Measurements from ENCODE around the gene GRWD1.

DNA sequence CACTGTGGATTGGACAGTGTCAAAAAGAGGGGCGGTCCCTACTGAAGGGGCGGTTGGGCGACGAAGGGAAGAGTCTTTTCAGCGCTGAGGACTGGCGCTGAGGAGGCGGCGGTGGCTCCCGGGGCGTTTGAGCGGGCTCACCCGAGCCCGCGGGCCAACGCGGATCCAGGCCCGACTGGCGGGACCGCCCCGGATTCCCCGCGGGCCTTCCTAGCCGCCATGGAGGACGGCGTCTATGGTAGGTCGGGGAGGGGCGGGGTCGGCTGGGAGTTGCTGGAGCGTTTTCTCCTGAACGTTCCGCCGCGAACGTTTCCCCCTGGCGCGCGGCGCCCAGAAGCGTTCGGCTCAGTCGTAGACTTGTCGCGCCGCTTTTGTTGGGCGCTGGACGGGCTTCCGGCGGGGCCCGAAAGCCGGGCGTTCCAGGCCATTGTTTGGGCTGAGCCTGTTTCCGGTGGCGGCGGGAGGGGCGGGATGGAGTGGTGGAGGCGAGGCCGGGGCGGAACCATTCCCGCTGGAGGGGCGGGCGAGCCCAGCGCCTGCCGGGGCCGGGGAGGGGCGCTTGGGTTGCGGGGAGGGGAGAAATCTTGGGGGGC, 23.6 kb downstream of the GRWD1 start, which contains the start of gene CYTH2:
- TF ChIP-seq, protein P1, sequence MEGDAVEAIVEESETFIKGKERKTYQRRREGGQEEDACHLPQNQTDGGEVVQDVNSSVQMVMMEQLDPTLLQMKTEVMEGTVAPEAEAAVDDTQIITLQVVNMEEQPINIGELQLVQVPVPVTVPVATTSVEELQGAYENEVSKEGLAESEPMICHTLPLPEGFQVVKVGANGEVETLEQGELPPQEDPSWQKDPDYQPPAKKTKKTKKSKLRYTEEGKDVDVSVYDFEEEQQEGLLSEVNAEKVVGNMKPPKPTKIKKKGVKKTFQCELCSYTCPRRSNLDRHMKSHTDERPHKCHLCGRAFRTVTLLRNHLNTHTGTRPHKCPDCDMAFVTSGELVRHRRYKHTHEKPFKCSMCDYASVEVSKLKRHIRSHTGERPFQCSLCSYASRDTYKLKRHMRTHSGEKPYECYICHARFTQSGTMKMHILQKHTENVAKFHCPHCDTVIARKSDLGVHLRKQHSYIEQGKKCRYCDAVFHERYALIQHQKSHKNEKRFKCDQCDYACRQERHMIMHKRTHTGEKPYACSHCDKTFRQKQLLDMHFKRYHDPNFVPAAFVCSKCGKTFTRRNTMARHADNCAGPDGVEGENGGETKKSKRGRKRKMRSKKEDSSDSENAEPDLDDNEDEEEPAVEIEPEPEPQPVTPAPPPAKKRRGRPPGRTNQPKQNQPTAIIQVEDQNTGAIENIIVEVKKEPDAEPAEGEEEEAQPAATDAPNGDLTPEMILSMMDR (IDR thresholded peaks at IDR 0.05), result no peak
- TF ChIP-seq EZH2 (IDR thresholded peaks at IDR 0.05; ENCODE audit: borderline replicate concordance, insufficient read depth, low read depth, low read length, poor library complexity, severe bottlenecking), result no peak

Data from B cell (primary cell).